Lower lobe of right lung (tissue), 2 donors: Measurements from ENCODE around the gene DENND5A. TPM values are rescaled to one million over a fixed set of nuclear protein-coding genes. Genes with fewer than 3 reads are reported as not detected.

Source experiments
- ATAC-seq, 2 donors: fragments of 200-7000 bp; cut with Tn5 transposase; one replicate each; pipeline ENCODE4 v1.9.1; 2020 to 2022; ENCODE audit warnings: mild to moderate bottlenecking in 2 of 2, moderate library complexity in 2 of 2
- DNase-seq: peaks from one replicate; pipeline ENCODE4 v3.0.0-alpha.2; 2020
- H3K27ac ChIP-seq: fragments of 200-600 bp; one replicate; pipeline ENCODE4 v1.8.0; 2022
- H3K27me3 ChIP-seq: fragments of 200-600 bp; one replicate; pipeline ENCODE4 v1.8.0; 2022; ENCODE audit warnings: low read depth
- H3K36me3 ChIP-seq: fragments of 200-600 bp; one replicate; pipeline ENCODE4 v1.8.0; 2022; ENCODE audit warnings: mild to moderate bottlenecking
- H3K4me1 ChIP-seq: fragments of 200-600 bp; one replicate; pipeline ENCODE4 v1.8.0; 2022
- H3K4me3 ChIP-seq: fragments of 200-600 bp; one replicate; pipeline ENCODE4 v1.8.0; 2022; ENCODE audit warnings: mild to moderate bottlenecking
- H3K9me3 ChIP-seq: fragments of 200-600 bp; one replicate; pipeline ENCODE4 v1.8.0; 2022
- intact Hi-C: fragments of 100-400 bp; cut with DNase I; formaldehyde crosslinking; loops from one replicate; pipeline ENCODE4 v1.11.0; 2022
- total RNA-seq: library from RNA; stranded (reverse); fragmentation: NEBNext Ultra II Directional; extraction: Animal tissue kit (Norgen Biotek cat#: 25700); gene quantifications from one replicate; pipeline ENCODE4 v1.2.1, GENCODE V29; 2021
- TF ChIP-seq, protein P1 (sequence below): fragments of 200-600 bp; IDR thresholded peaks from one replicate; pipeline ENCODE4 v1.8.0; 2022; ENCODE audit warnings: antibody characterized with exemption, mild to moderate bottlenecking
- donor health status: DM: no; HTN: yes; CAD: no; lungs with severe emphysema.

DENND5A gene
- total RNA-seq, 1 donor from 2014 or later, result 97.5 TPM

DNA sequence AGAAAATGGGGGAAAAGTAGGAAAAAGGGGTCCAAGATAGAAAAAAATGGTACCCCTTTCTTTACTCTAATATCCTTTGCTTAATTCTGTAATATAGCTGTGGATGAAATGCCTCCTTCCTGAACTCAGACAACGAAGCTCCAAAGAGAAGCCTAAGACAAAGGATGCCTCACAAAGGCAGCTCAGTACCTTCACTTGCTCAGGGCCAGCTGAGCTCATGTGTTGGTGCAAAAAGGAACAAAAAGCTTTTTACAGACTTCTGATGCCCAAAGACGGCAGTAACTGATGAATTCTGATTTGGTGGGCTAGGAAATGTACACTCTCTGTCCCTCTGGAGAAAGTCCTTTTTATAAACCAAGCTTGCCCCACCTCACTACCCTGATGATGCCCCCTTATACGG lies 77.5 kb downstream of the DENND5A start:
- H3K27me3 ChIP-seq, result no peaks in the 10 kb centered on the region
- no peak overlapping the region for H3K4me3 ChIP-seq
- H3K4me1 ChIP-seq, result no peaks in the 10 kb centered on the region
- no peak overlapping the region for H3K27ac ChIP-seq
- ATAC-seq (no peak), DNase-seq (no peak)
- no peaks in the 10 kb centered on the region for H3K9me3 ChIP-seq
- TF ChIP-seq, protein P1, sequence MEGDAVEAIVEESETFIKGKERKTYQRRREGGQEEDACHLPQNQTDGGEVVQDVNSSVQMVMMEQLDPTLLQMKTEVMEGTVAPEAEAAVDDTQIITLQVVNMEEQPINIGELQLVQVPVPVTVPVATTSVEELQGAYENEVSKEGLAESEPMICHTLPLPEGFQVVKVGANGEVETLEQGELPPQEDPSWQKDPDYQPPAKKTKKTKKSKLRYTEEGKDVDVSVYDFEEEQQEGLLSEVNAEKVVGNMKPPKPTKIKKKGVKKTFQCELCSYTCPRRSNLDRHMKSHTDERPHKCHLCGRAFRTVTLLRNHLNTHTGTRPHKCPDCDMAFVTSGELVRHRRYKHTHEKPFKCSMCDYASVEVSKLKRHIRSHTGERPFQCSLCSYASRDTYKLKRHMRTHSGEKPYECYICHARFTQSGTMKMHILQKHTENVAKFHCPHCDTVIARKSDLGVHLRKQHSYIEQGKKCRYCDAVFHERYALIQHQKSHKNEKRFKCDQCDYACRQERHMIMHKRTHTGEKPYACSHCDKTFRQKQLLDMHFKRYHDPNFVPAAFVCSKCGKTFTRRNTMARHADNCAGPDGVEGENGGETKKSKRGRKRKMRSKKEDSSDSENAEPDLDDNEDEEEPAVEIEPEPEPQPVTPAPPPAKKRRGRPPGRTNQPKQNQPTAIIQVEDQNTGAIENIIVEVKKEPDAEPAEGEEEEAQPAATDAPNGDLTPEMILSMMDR, result no peak
- intact Hi-C loops, result no loop called here
- peaks cover 29% of the 10 kb centered on the region for H3K36me3 ChIP-seq

- intact Hi-C loops, result no loop called here
Measured at GRCh38 chr11:9184516-9184915, 80.6 kb downstream of the DENND5A start.

DNA sequence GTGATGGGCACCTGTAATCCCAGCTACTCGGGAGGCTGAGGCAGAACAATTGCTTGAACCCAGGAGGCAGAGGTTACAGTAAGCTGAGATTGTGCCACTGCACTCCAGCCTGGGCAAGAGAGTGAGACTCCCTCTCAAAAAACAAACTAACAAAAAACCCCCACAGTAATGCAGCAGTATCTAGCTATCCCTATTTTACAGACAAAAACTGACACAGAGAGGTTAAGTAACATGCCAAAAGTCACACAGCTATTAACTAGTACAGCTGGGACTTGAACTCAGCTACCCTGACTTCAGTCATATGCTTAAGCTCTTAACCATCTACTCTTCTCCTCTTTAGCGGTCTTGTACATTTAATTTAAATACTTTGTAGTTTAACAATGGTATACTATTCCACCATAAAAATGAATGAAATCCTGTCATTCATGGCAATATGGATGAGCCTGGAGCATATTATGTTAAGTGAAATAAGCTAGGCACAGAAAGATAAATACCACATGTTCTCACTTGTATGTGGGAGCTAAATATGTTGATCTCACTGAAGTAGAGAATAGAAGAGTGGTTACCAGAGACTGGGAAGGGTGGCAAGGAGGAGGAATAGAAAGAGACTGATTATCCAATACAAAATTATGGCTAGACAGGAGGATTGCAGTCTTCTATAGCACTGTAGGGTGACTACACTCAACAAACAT lies 82.8 kb downstream of the DENND5A start:
- Histone ChIP-seq H3K4me1 (no peaks in the 10 kb centered on the region), H3K36me3 (peaks cover 32% of the 10 kb centered on the region), H3K27ac (no peak overlapping the region), H3K27me3 (no peaks in the 10 kb centered on the region), H3K4me3 (no peak overlapping the region), H3K9me3 (no peaks in the 10 kb centered on the region)
- DNase-seq (no peak), ATAC-seq (no peak)
- TF ChIP-seq, protein P1, result no peak
- intact Hi-C loops, result no loop called here

More at GRCh38 chr11:9184516-9184915, 80.6 kb downstream of the DENND5A start:
- Histone ChIP-seq H3K4me3 (no peak overlapping the region), H3K9me3 (no peaks in the 10 kb centered on the region), H3K27ac (no peak overlapping the region), H3K27me3 (no peaks in the 10 kb centered on the region), H3K36me3 (peaks cover 26% of the 10 kb centered on the region), H3K4me1 (no peaks in the 10 kb centered on the region)
- no peak for ATAC-seq
- TF ChIP-seq, protein P1, result no peak
- DNase-seq, result no peak

DNA sequence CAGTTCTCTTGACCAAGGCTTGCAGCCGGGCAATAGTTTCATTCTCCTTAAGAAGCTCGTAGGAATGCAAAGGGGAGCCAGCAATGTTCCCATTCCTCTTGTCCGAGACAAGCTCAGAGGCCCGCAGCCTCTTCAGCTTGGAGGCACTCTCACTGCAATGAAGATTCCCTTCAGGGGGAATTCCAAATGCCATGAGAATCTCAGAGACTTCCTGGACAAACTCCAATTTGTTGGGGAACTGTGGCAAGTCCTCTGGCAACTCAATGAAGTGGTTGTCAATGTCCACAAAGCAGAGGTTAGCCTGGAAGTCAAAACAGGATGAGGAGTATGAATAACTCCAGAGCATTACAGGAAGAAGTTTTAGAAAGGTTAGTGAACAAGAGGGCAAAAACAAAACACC lies 84.4 kb downstream of the DENND5A start:
- Histone ChIP-seq H3K4me3 (no peak overlapping the region), H3K36me3 (peaks cover 47% of the 10 kb centered on the region), H3K4me1 (no peaks in the 10 kb centered on the region), H3K27me3 (no peaks in the 10 kb centered on the region), H3K27ac (peak overlapping the region; percentile 1), H3K9me3 (no peaks in the 10 kb centered on the region)
- ATAC-seq (peak; percentile 32 to 46), DNase-seq (no peak)
- intact Hi-C loops, result no loop called here
- TF ChIP-seq, protein P1, result no peak

- DNase-seq, result no peak
- ATAC-seq, result no peak
- H3K4me1 ChIP-seq, result no peaks in the 10 kb centered on the region
- H3K36me3 ChIP-seq, result peaks cover 53% of the 10 kb centered on the region
- no peaks in the 10 kb centered on the region for H3K27me3 ChIP-seq
- H3K27ac ChIP-seq, result no peak overlapping the region
- intact Hi-C loops, result no loop called here
- H3K4me3 ChIP-seq, result no peak overlapping the region
- TF ChIP-seq, protein P1, result no peak
- no peaks in the 10 kb centered on the region for H3K9me3 ChIP-seq
Measured at GRCh38 chr11:9179141-9179540, 86.0 kb downstream of the DENND5A start.
